Limb (tissue), 2 donors: ENCODE data around the gene SESN3.

Experiments used
- DNase-seq, 2 donors: peaks; one replicate each; pipeline ENCODE4 v3.0.0-alpha.2; 2016; ENCODE audit errors: extremely low spot score in 2 of 2

The SESN3 gene

GRCh38 chr11:95128602-95129001, 102.4 kb downstream of the SESN3 start:
- DNase-seq = no peak

GRCh38 chr11:95123556-95123955, 107.4 kb downstream of the SESN3 start:
- DNase-seq = peak in 1 of 2 donors; percentile 58

GRCh38 chr11:95121698-95122097, 109.3 kb downstream of the SESN3 start:
- no peak for DNase-seq

- DNase-seq = no peak
Observed at GRCh38 chr11:95119361-95120060, 111.5 kb downstream of the SESN3 start.

- no peak for DNase-seq
Observed at GRCh38 chr11:95115597-95115996, 115.4 kb downstream of the SESN3 start.
